ENCODE results near the gene FLRT3. TPM values are rescaled to one million over a fixed set of nuclear protein-coding genes. Genes with fewer than 3 reads are reported as not detected.
A peak's percentile ranks its signal among the peaks of the same experiment; 100 is the strongest.

The FLRT3 gene
- 11.1 TPM for polyA plus RNA-seq (ENCODE audit: insufficient read length)

GRCh38 chr20:14337400-14338171 lies at the start of gene FLRT3:
Gene FLRT3, minus strand, starts transcription at chr20:14337612. Its CDS starts 10,106 bp downstream, at chr20:14327506.
- DNase-seq (ENCODE audit: low read depth), result peak; percentile 96

GRCh38 chr20:14386726-14387125 lies 49.3 kb upstream of the FLRT3 start:
- DNase-seq (ENCODE audit: low read depth), result no peak

- no peak for DNase-seq (ENCODE audit: low read depth)
Measured at GRCh38 chr20:14385176-14385740, 47.8 kb upstream of the FLRT3 start.

- peak; percentile 13 for DNase-seq (ENCODE audit: low read depth)
Measured at GRCh38 chr20:14384416-14385175, 47.2 kb upstream of the FLRT3 start.

GRCh38 chr20:14383335-14383734 lies 45.9 kb upstream of the FLRT3 start:
- no peak for DNase-seq (ENCODE audit: low read depth)

- DNase-seq (ENCODE audit: low read depth), result no peak
Measured at GRCh38 chr20:14378326-14378725, 40.9 kb upstream of the FLRT3 start.

GRCh38 chr20:14375416-14375985 lies 38.1 kb upstream of the FLRT3 start:
- DNase-seq (ENCODE audit: low read depth), result no peak

- DNase-seq (ENCODE audit: low read depth), result no peak
Measured at GRCh38 chr20:14374196-14374595, 36.8 kb upstream of the FLRT3 start.

GRCh38 chr20:14361509-14362345 lies 24.3 kb upstream of the FLRT3 start:
- DNase-seq (ENCODE audit: low read depth), result no peak

GRCh38 chr20:14360416-14360815 lies 23.0 kb upstream of the FLRT3 start:
- no peak for DNase-seq (ENCODE audit: low read depth)

- no peak for DNase-seq (ENCODE audit: low read depth)
Measured at GRCh38 chr20:14355791-14356190, 18.4 kb upstream of the FLRT3 start.

- DNase-seq (ENCODE audit: low read depth), result no peak
Measured at GRCh38 chr20:14344746-14345145, 7.3 kb upstream of the FLRT3 start.

GRCh38 chr20:14343491-14344065 lies 6.2 kb upstream of the FLRT3 start:
- no peak for DNase-seq (ENCODE audit: low read depth)

- DNase-seq (ENCODE audit: low read depth), result no peak
Measured at GRCh38 chr20:14342918-14343317, 5.5 kb upstream of the FLRT3 start.

GRCh38 chr20:14341801-14342200 lies 4.4 kb upstream of the FLRT3 start:
- no peak for DNase-seq (ENCODE audit: low read depth)

GRCh38 chr20:14336686-14337085 lies 726 bp downstream of the FLRT3 start:
- DNase-seq (ENCODE audit: low read depth), result no peak

- no peak for DNase-seq (ENCODE audit: low read depth)
Measured at GRCh38 chr20:14335052-14335451, 2.4 kb downstream of the FLRT3 start.

GRCh38 chr20:14334306-14334930 lies 3.0 kb downstream of the FLRT3 start:
- peak; percentile 43 for DNase-seq (ENCODE audit: low read depth)

- DNase-seq (ENCODE audit: low read depth), result no peak
Measured at GRCh38 chr20:14333721-14334120, 3.7 kb downstream of the FLRT3 start.

GRCh38 chr20:14332866-14333265 lies 4.5 kb downstream of the FLRT3 start:
- DNase-seq (ENCODE audit: low read depth), result no peak

GRCh38 chr20:14331646-14332045 lies 5.8 kb downstream of the FLRT3 start:
- no peak for DNase-seq (ENCODE audit: low read depth)
